Measurements from ENCODE around the gene PAMR1.

Gene PAMR1

DNA sequence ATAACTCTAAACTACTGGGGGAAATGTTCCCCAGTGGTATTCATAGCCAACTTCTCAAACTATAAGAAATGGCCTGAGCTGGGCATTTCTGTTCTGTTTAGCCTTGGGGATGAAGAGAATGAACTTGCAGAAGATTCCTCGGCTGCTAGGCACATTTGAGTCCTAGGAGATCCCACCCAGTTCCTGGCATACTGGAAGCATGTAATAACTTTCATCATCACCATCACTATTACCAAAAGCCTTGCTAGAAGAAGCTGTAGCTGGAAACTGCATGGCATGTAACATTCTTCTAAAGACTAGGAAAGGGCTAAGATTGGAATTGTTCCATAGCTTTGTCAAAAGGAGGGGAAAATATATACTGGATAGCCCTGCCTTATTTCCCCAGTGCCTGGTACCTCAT, 65.9 kb downstream of the PAMR1 start:
- Histone ChIP-seq H3K4me3 (ENCODE audit: low read length in 2 of 2) (no peak overlapping the region), H2BK120ac (ENCODE audit: low read depth, low read length) (no peak overlapping the region), H3K23ac (ENCODE audit: low read depth, low read length, poor library complexity) (no peak overlapping the region), H3K14ac (ENCODE audit: low read length) (no peak overlapping the region), H3K4me2 (ENCODE audit: insufficient read depth, low read length, poor library complexity, severe bottlenecking) (no peak overlapping the region), H3K9ac (ENCODE audit: low read depth, low read length, poor library complexity) (no peak overlapping the region), H2AK5ac (ENCODE audit: low read depth, low read length) (no peak overlapping the region), H3K36me3 (replicated peaks in 1 of 2; ENCODE audit: control insufficient read depth in 2 of 2, insufficient read depth in 2 of 2, low read length in 2 of 2) (peaks cover 0 to 9% of the 10 kb centered on the region in 2 donors), H3K9me3 (replicated peaks in 1 of 2; ENCODE audit: control insufficient read depth in 2 of 2, insufficient read depth in 1 of 2, low read depth in 1 of 2, low read length in 2 of 2) (no peaks in the 10 kb centered on the region), H2AFZ (ENCODE audit: low read length) (no peak overlapping the region), H3K27ac (replicated peaks; ENCODE audit: low read length) (no peak overlapping the region), H2BK12ac (ENCODE audit: low read length) (no peak overlapping the region), H3K18ac (ENCODE audit: low read length) (no peak overlapping the region), H3K27me3 (ENCODE audit: control insufficient read depth in 3 of 3, insufficient read depth in 3 of 3, low read depth in 1 of 3, low read length in 3 of 3) (no peaks in the 10 kb centered on the region), H3K79me1 (ENCODE audit: low read depth, low read length) (no peaks in the 10 kb centered on the region), H3K4ac (ENCODE audit: low read length) (no peak overlapping the region), H3K4me1 (ENCODE audit: control insufficient read depth in 2 of 2, insufficient read depth in 1 of 2, low read depth in 1 of 2, low read length in 2 of 2) (peaks cover 0 to 5% of the 10 kb centered on the region in 2 donors), H4K91ac (ENCODE audit: low read depth, low read length, poor library complexity) (no peak overlapping the region), H2BK15ac (ENCODE audit: low read length) (no peak overlapping the region), H2BK5ac (ENCODE audit: low read length) (no peak overlapping the region), H4K8ac (ENCODE audit: low read depth, low read length) (no peak overlapping the region)
- no CpG with 5 or more reads among the region's 1 CpG for WGBS, 2 donors (ENCODE audit: extremely low coverage in 2 of 2, insufficient read length in 2 of 2, insufficient replicate concordance in 1 of 2)
- DNase-seq (ENCODE audit: low spot score) = no peak

- H2BK5ac ChIP-seq (ENCODE audit: low read length) = no peak overlapping the region
- H2AK5ac ChIP-seq (ENCODE audit: low read depth, low read length) = no peak overlapping the region
- H3K4me1 ChIP-seq (ENCODE audit: control insufficient read depth in 2 of 2, insufficient read depth in 1 of 2, low read depth in 1 of 2, low read length in 2 of 2) = peaks cover 0 to 5% of the 10 kb centered on the region in 2 donors
- H3K79me1 ChIP-seq (ENCODE audit: low read depth, low read length) = no peaks in the 10 kb centered on the region
- peaks cover 0 to 1% of the 10 kb centered on the region in 2 donors for H3K9me3 ChIP-seq (replicated peaks in 1 of 2; ENCODE audit: control insufficient read depth in 2 of 2, insufficient read depth in 1 of 2, low read depth in 1 of 2, low read length in 2 of 2)
- no peak overlapping the region for H2AFZ ChIP-seq (ENCODE audit: low read length)
- peaks cover 0 to 14% of the 10 kb centered on the region in 2 donors for H3K36me3 ChIP-seq (replicated peaks in 1 of 2; ENCODE audit: control insufficient read depth in 2 of 2, insufficient read depth in 2 of 2, low read length in 2 of 2)
- H3K23ac ChIP-seq (ENCODE audit: low read depth, low read length, poor library complexity) = no peak overlapping the region
- DNase-seq (ENCODE audit: low spot score) = no peak
- H3K4me2 ChIP-seq (ENCODE audit: insufficient read depth, low read length, poor library complexity, severe bottlenecking) = no peak overlapping the region
- H3K14ac ChIP-seq (ENCODE audit: low read length) = no peak overlapping the region
- no peak overlapping the region for H3K27ac ChIP-seq (replicated peaks; ENCODE audit: low read length)
- no CpG with 5 or more reads among the region's 3 CpGs for WGBS, 2 donors (ENCODE audit: extremely low coverage in 2 of 2, insufficient read length in 2 of 2, insufficient replicate concordance in 1 of 2)
- no peak overlapping the region for H4K91ac ChIP-seq (ENCODE audit: low read depth, low read length, poor library complexity)
- H3K27me3 ChIP-seq (ENCODE audit: control insufficient read depth in 3 of 3, insufficient read depth in 3 of 3, low read depth in 1 of 3, low read length in 3 of 3) = no peaks in the 10 kb centered on the region
- H2BK15ac ChIP-seq (ENCODE audit: low read length) = no peak overlapping the region
- no peak overlapping the region for H3K4ac ChIP-seq (ENCODE audit: low read length)
- H3K18ac ChIP-seq (ENCODE audit: low read length) = no peak overlapping the region
- no peak overlapping the region for H3K9ac ChIP-seq (ENCODE audit: low read depth, low read length, poor library complexity)
- H2BK120ac ChIP-seq (ENCODE audit: low read depth, low read length) = no peak overlapping the region
- no peak overlapping the region for H2BK12ac ChIP-seq (ENCODE audit: low read length)
- no peak overlapping the region for H4K8ac ChIP-seq (ENCODE audit: low read depth, low read length)
- no peak overlapping the region for H3K4me3 ChIP-seq (ENCODE audit: low read length in 2 of 2)
Observed at GRCh38 chr11:35458846-35459245, 66.6 kb downstream of the PAMR1 start.

DNA sequence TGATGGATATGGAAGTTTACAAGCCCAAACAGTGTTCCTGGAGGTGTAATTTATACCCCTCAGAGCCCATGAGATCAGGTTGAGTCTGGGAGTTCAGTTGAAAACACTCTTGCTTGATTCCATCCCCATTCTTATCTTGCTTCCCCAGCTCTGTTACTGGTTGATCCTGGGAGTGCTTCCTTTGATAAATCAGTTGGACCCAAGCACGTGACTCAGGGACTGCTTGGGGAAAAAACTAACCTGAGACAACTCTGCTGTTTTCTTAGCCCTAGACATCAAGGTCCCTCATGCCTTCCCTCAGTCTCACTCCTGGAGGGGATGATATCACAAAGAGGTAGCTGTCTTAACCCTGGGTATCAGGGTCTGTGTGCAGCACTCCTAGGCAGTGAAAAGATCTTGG, 71.1 kb downstream of the PAMR1 start:
- Histone ChIP-seq H3K4me2 (ENCODE audit: insufficient read depth, low read length, poor library complexity, severe bottlenecking) (no peak overlapping the region), H3K4me3 (ENCODE audit: low read length in 2 of 2) (no peak overlapping the region), H3K27me3 (ENCODE audit: control insufficient read depth in 3 of 3, insufficient read depth in 3 of 3, low read depth in 1 of 3, low read length in 3 of 3) (peaks cover 0 to 5% (median 0%) of the 10 kb centered on the region in 3 experiments), H2AFZ (ENCODE audit: low read length) (no peak overlapping the region), H3K9me3 (replicated peaks in 1 of 2; ENCODE audit: control insufficient read depth in 2 of 2, insufficient read depth in 1 of 2, low read depth in 1 of 2, low read length in 2 of 2) (peaks cover 0 to 11% of the 10 kb centered on the region in 2 donors), H3K36me3 (replicated peaks in 1 of 2; ENCODE audit: control insufficient read depth in 2 of 2, insufficient read depth in 2 of 2, low read length in 2 of 2) (peaks cover 0 to 15% of the 10 kb centered on the region in 2 donors), H3K27ac (replicated peaks; ENCODE audit: low read length) (no peak overlapping the region), H2BK12ac (ENCODE audit: low read length) (no peak overlapping the region), H2BK5ac (ENCODE audit: low read length) (no peak overlapping the region), H3K9ac (ENCODE audit: low read depth, low read length, poor library complexity) (no peak overlapping the region), H3K18ac (ENCODE audit: low read length) (no peak overlapping the region), H3K79me1 (ENCODE audit: low read depth, low read length) (no peaks in the 10 kb centered on the region), H3K14ac (ENCODE audit: low read length) (no peak overlapping the region), H4K8ac (ENCODE audit: low read depth, low read length) (no peak overlapping the region), H3K4me1 (ENCODE audit: control insufficient read depth in 2 of 2, insufficient read depth in 1 of 2, low read depth in 1 of 2, low read length in 2 of 2) (no peaks in the 10 kb centered on the region), H2AK5ac (ENCODE audit: low read depth, low read length) (no peak overlapping the region), H2BK15ac (ENCODE audit: low read length) (no peak overlapping the region), H2BK120ac (ENCODE audit: low read depth, low read length) (no peak overlapping the region), H3K23ac (ENCODE audit: low read depth, low read length, poor library complexity) (no peak overlapping the region), H3K4ac (ENCODE audit: low read length) (no peak overlapping the region), H4K91ac (ENCODE audit: low read depth, low read length, poor library complexity) (no peak overlapping the region)
- DNase-seq (ENCODE audit: low spot score) = no peak
- WGBS, 2 donors (ENCODE audit: extremely low coverage in 2 of 2, insufficient read length in 2 of 2, insufficient replicate concordance in 1 of 2) = no CpG with 5 or more reads among the region's 1 CpG

DNA sequence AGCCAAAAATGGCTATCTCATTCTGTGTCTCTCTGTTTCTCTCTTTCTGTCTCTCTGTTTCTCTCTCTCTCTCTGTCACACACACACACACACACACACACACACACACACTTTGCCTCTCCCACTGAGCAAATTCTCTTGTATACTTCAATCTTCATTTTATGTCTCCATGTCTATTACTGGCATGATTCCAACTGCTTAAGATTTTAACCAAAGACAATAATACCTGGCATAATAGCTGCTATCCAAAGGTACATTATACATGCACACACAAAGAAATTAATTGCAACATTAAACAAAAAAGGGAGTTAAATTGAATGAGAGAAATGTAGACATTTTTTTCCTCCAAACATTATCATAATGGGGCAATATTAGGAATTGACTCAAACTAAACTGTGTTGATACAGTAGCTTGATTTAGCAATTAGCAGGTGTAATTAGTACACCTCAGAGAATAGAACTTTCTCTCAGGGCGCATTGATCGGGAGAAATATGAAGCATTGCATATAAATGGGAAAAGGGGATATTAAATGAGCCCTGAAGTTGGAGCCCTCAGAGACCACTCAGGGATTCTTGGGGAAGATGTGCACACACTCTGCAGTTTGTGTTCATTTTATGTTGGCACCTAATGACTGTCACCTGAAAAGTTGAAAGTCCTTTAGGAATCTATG, 88.7 kb downstream of the PAMR1 start:
- H3K27me3 ChIP-seq (ENCODE audit: control insufficient read depth in 3 of 3, insufficient read depth in 3 of 3, low read depth in 1 of 3, low read length in 3 of 3) = peaks cover 0 to 9% (median 2%) of the 10 kb centered on the region in 3 experiments
- no peak overlapping the region for H2BK12ac ChIP-seq (ENCODE audit: low read length)
- peaks cover 0 to 22% of the 10 kb centered on the region in 2 donors for H3K36me3 ChIP-seq (replicated peaks in 1 of 2; ENCODE audit: control insufficient read depth in 2 of 2, insufficient read depth in 2 of 2, low read length in 2 of 2)
- no peak overlapping the region for H2AK5ac ChIP-seq (ENCODE audit: low read depth, low read length)
- H2AFZ ChIP-seq (ENCODE audit: low read length) = no peak overlapping the region
- H3K79me1 ChIP-seq (ENCODE audit: low read depth, low read length) = peaks cover 2% of the 10 kb centered on the region
- WGBS, 2 donors (ENCODE audit: extremely low coverage in 2 of 2, insufficient read length in 2 of 2, insufficient replicate concordance in 1 of 2) = no CpG with 5 or more reads among the region's 2 CpGs
- DNase-seq (ENCODE audit: low spot score) = no peak
- no peaks in the 10 kb centered on the region for H3K4me1 ChIP-seq (ENCODE audit: control insufficient read depth in 2 of 2, insufficient read depth in 1 of 2, low read depth in 1 of 2, low read length in 2 of 2)
- H4K8ac ChIP-seq (ENCODE audit: low read depth, low read length) = no peak overlapping the region
- no peak overlapping the region for H3K27ac ChIP-seq (replicated peaks; ENCODE audit: low read length)
- no peak overlapping the region for H2BK120ac ChIP-seq (ENCODE audit: low read depth, low read length)
- no peak overlapping the region for H3K4me3 ChIP-seq (ENCODE audit: low read length in 2 of 2)
- H3K9ac ChIP-seq (ENCODE audit: low read depth, low read length, poor library complexity) = no peak overlapping the region
- no peak overlapping the region for H2BK15ac ChIP-seq (ENCODE audit: low read length)
- H2BK5ac ChIP-seq (ENCODE audit: low read length) = no peak overlapping the region
- H4K91ac ChIP-seq (ENCODE audit: low read depth, low read length, poor library complexity) = no peak overlapping the region
- no peaks in the 10 kb centered on the region for H3K9me3 ChIP-seq (replicated peaks in 1 of 2; ENCODE audit: control insufficient read depth in 2 of 2, insufficient read depth in 1 of 2, low read depth in 1 of 2, low read length in 2 of 2)
- H3K4ac ChIP-seq (ENCODE audit: low read length) = no peak overlapping the region
- H3K4me2 ChIP-seq (ENCODE audit: insufficient read depth, low read length, poor library complexity, severe bottlenecking) = no peak overlapping the region
- H3K14ac ChIP-seq (ENCODE audit: low read length) = no peak overlapping the region
- no peak overlapping the region for H3K18ac ChIP-seq (ENCODE audit: low read length)
- H3K23ac ChIP-seq (ENCODE audit: low read depth, low read length, poor library complexity) = no peak overlapping the region

Measured in neuronal stem cell (in vitro differentiated cells).